ENCODE measurements around the gene ODR4.
"Not testable (repeated sequence)": the region's sequence is repeated elsewhere in the genome, so short reads cannot be mapped to it uniquely, and the experiment has no call there.

The ODR4 gene

GRCh38 chr1:186446152-186446551, 70.5 kb downstream of the ODR4 start:
- H3K9me3 Mint-ChIP-seq, result no peaks in the 10 kb centered on the region
- ATAC-seq (no peak), DNase-seq (no peak)
- H3K27me3 Mint-ChIP-seq, result no peaks in the 10 kb centered on the region
- peaks cover 9% of the 10 kb centered on the region for H3K4me1 Mint-ChIP-seq
- no peak overlapping the region for H3K4me3 Mint-ChIP-seq
- H3K27ac Mint-ChIP-seq, result no peak overlapping the region
- H3K36me3 Mint-ChIP-seq (ENCODE audit: low read depth), result no peaks in the 10 kb centered on the region

- peaks cover 5% of the 10 kb centered on the region for H3K4me1 Mint-ChIP-seq
- ATAC-seq (no peak), DNase-seq (no peak)
- H3K27ac Mint-ChIP-seq, result no peak overlapping the region
- H3K36me3 Mint-ChIP-seq (ENCODE audit: low read depth), result no peaks in the 10 kb centered on the region
- no peak overlapping the region for H3K4me3 Mint-ChIP-seq
- no peaks in the 10 kb centered on the region for H3K27me3 Mint-ChIP-seq
- H3K9me3 Mint-ChIP-seq, result no peaks in the 10 kb centered on the region
Observed at GRCh38 chr1:186454981-186455380, 79.3 kb downstream of the ODR4 start.

- H3K4me1 Mint-ChIP-seq, result peaks cover 5% of the 10 kb centered on the region
- ATAC-seq (no peak), DNase-seq (no peak)
- no peaks in the 10 kb centered on the region for H3K9me3 Mint-ChIP-seq
- H3K4me3 Mint-ChIP-seq, result no peak overlapping the region
- no peaks in the 10 kb centered on the region for H3K27me3 Mint-ChIP-seq
- no peak overlapping the region for H3K27ac Mint-ChIP-seq
- H3K36me3 Mint-ChIP-seq (ENCODE audit: low read depth), result no peaks in the 10 kb centered on the region
Observed at GRCh38 chr1:186456729-186457255, 81.2 kb downstream of the ODR4 start.

- H3K4me3 Mint-ChIP-seq; H3K36me3 Mint-ChIP-seq (ENCODE audit: low read depth); H3K27me3 Mint-ChIP-seq; ATAC-seq; H3K27ac Mint-ChIP-seq; H3K4me1 Mint-ChIP-seq; H3K9me3 Mint-ChIP-seq; DNase-seq: not testable (repeated sequence)
Observed at GRCh38 chr1:186459161-186459560, 83.5 kb downstream of the ODR4 start.

GRCh38 chr1:186461014-186461413, 85.4 kb downstream of the ODR4 start, which contains the start of gene PDC:
TSS of gene PDC (minus strand) at chr1:186461114. CDS start at chr1:186449459, 11,655 bp downstream.
- ATAC-seq (no peak), DNase-seq (no peak)
- no peaks in the 10 kb centered on the region for H3K36me3 Mint-ChIP-seq (ENCODE audit: low read depth)
- H3K4me1 Mint-ChIP-seq, result peaks cover 5% of the 10 kb centered on the region
- no peaks in the 10 kb centered on the region for H3K27me3 Mint-ChIP-seq
- no peak within 1 kb of the TSS for H3K4me3 Mint-ChIP-seq
- H3K9me3 Mint-ChIP-seq, result no peaks in the 10 kb centered on the region
- no peak within 1 kb of the TSS for H3K27ac Mint-ChIP-seq

- H3K4me1 Mint-ChIP-seq, result no peaks in the 10 kb centered on the region
- no peak overlapping the region for H3K27ac Mint-ChIP-seq
- no peak overlapping the region for H3K4me3 Mint-ChIP-seq
- H3K36me3 Mint-ChIP-seq (ENCODE audit: low read depth), result no peaks in the 10 kb centered on the region
- ATAC-seq (no peak), DNase-seq (no peak)
- no peaks in the 10 kb centered on the region for H3K9me3 Mint-ChIP-seq
- H3K27me3 Mint-ChIP-seq, result peaks cover 5% of the 10 kb centered on the region
Observed at GRCh38 chr1:186463511-186463910, 87.9 kb downstream of the ODR4 start.

GRCh38 chr1:186463926-186464325, 88.3 kb downstream of the ODR4 start:
- no peak overlapping the region for H3K27ac Mint-ChIP-seq
- ATAC-seq, result no peak

GRCh38 chr1:186465491-186465890, 89.9 kb downstream of the ODR4 start:
- not testable (repeated sequence) for ATAC-seq; H3K4me3 Mint-ChIP-seq; H3K27ac Mint-ChIP-seq; DNase-seq; H3K36me3 Mint-ChIP-seq (ENCODE audit: low read depth); H3K9me3 Mint-ChIP-seq; H3K4me1 Mint-ChIP-seq; H3K27me3 Mint-ChIP-seq

More at GRCh38 chr1:186463926-186464325, 88.3 kb downstream of the ODR4 start:
- no peaks in the 10 kb centered on the region for H3K36me3 Mint-ChIP-seq (ENCODE audit: low read depth)
- no peak for DNase-seq
- peaks cover 5% of the 10 kb centered on the region for H3K27me3 Mint-ChIP-seq
- no peak overlapping the region for H3K4me3 Mint-ChIP-seq
- H3K9me3 Mint-ChIP-seq, result no peaks in the 10 kb centered on the region
- H3K4me1 Mint-ChIP-seq, result no peaks in the 10 kb centered on the region

GRCh38 chr1:186465946-186466345, 90.3 kb downstream of the ODR4 start:
- no peaks in the 10 kb centered on the region for H3K36me3 Mint-ChIP-seq (ENCODE audit: low read depth)
- no peak for DNase-seq
- no peak overlapping the region for H3K27ac Mint-ChIP-seq
- no peak overlapping the region for H3K4me3 Mint-ChIP-seq
- no peaks in the 10 kb centered on the region for H3K4me1 Mint-ChIP-seq
- ATAC-seq, result no peak
- no peaks in the 10 kb centered on the region for H3K9me3 Mint-ChIP-seq
- H3K27me3 Mint-ChIP-seq, result peaks cover 5% of the 10 kb centered on the region
